Measurements from ENCODE around the gene RCC2.

The RCC2 gene

GRCh38 chr1:17441265-17441992, 2.0 kb upstream of the RCC2 start:
- no peak for TF ChIP-seq POU6F1 (CRISPR knock-in tag; IDR thresholded peaks at IDR 0.05; ENCODE audit: borderline replicate concordance, low read depth)
- no peak for ATAC-seq

DNA sequence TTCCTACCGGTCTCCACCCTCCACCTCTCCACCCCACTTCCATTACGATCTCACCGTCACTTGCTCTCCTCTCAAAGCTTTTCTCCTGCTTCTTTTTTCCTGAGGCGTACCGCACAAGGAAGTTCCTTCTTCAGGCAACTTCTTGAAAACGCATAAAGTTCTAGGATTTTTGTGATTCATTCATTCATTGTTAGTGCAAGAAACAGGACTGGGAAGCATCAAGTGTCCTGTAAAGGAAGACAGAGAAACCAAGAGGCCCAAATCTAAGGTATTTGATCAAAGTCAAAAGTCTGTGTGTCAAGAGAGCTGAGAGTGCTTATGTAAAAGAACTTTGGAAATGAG, 1.3 kb upstream of the RCC2 start:
- no peak for TF ChIP-seq SNAI2 (CRISPR knock-in tag; IDR thresholded peaks at IDR 0.05)
- TF ChIP-seq ISL1 (CRISPR knock-in tag; IDR thresholded peaks at IDR 0.05): no peak
- TF ChIP-seq ZC3H10 (CRISPR knock-in tag; IDR thresholded peaks at IDR 0.05): no peak
- 0 out of 2 replicates have a peak, but pooled peaks have one; percentile 37 for TF ChIP-seq PPARA (CRISPR knock-in tag; IDR thresholded peaks at IDR 0.05; ENCODE audit: borderline replicate concordance)
- TF ChIP-seq, protein P1, sequence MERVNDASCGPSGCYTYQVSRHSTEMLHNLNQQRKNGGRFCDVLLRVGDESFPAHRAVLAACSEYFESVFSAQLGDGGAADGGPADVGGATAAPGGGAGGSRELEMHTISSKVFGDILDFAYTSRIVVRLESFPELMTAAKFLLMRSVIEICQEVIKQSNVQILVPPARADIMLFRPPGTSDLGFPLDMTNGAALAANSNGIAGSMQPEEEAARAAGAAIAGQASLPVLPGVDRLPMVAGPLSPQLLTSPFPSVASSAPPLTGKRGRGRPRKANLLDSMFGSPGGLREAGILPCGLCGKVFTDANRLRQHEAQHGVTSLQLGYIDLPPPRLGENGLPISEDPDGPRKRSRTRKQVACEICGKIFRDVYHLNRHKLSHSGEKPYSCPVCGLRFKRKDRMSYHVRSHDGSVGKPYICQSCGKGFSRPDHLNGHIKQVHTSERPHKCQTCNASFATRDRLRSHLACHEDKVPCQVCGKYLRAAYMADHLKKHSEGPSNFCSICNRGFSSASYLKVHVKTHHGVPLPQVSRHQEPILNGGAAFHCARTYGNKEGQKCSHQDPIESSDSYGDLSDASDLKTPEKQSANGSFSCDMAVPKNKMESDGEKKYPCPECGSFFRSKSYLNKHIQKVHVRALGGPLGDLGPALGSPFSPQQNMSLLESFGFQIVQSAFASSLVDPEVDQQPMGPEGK (CRISPR knock-in tag; IDR thresholded peaks at IDR 0.05; ENCODE audit: borderline replicate concordance): no peak
- no peak for TF ChIP-seq CSDC2 (CRISPR knock-in tag; IDR thresholded peaks at IDR 0.05)
- no peak for TF ChIP-seq ESRRG (CRISPR knock-in tag; IDR thresholded peaks at IDR 0.05)
- ATAC-seq: no peak

- no peak for ATAC-seq
- TF ChIP-seq ZNF70 (CRISPR knock-in tag; IDR thresholded peaks at IDR 0.05) (no peak), GLIS3 (CRISPR knock-in tag; IDR thresholded peaks at IDR 0.05) (no peak)
These were observed 773 bp upstream of the RCC2 start for GRCh38 chr1:17440074-17440826.

DNA sequence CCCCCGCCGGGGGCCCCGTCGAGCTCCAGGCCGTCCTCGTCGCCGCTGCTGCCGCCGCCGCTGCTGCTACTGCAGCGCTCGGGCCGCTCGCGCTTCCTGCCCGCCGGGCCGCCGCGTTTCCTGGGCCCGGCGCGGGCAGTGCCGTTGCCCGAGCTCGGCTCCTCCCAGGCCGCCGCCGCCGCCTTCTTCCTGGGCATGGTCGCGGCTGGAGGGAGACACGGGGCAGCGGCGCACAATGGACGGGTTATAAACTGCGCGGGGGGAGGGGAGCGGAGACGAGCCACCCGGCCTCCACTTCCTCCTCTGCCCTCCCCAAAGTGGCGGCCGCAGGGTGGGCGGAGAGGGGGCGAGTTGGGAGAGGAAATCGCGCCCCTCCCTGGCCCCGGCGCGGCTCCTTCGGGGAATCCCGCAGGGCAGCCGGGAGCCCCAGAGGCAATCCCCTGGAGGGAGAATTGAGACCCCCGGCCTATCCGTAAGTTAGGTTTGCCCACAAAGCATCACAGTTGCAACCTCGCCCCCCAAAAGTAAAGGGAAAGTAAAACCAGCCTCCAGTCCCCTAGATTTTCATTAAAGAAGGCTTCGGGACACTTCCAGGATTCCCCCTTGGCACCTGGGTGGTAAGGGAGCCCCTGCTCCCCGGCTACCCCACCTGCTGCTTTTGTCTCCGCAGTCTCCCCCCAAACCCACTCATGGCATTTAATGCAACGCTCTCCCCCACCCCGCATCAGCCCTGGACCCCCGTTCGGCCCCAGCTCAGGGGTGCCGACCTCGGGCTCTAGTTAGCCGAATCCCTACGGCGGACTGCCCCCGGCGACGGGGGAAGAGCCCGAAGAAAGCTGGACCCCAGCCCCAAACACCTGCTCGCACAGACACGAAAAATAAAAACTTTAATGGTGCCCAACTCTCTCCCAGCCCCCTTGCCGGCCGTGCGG, 893 bp downstream of the RCC2 start:
- TF ChIP-seq, protein P1 (CRISPR knock-in tag; IDR thresholded peaks at IDR 0.05; ENCODE audit: borderline replicate concordance): peak; percentile 58; the same call in 1 of the 2 replicates
- no peak for TF ChIP-seq ZC3H10 (CRISPR knock-in tag; IDR thresholded peaks at IDR 0.05)
- peak; percentile 47 for ATAC-seq

DNA sequence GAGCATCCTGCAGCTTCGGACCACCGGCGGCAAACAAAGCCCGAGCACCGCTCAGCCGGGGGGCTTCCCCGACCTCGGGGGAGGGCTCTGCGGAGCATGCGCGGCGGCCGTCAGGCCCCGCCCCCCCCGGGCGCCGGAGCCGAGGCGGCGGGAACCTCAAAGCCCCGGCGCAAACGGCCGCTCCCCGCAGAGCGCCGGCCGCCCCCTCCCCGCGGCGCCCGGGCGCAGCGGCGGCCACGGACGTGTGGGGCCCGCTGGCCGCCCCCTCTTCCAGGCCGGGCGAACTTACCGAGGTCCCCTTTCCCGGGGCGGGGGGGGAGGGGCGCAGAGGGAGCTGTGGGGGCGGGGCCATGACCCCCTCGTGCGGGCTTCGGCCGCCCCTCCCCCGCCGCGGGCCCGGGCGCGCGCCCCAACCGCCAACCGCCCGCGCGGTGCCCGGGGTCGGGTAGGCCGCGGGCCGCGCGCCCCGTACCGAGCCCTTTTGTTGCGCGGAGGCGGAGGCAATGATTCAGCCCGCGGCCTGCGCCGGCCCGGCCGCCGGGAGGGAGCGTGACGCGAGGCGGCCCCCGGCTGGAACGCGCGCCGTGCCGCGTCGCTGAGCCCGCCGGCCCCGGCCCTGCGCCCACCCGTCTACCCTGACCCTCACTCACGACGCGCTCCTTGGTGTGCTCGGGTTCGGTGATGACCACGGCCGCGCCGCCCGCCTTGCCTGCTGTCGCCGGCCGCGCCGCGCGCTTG, 1.7 kb downstream of the RCC2 start:
- peak; percentile 15; the same call in 2 of the 3 replicates for ATAC-seq
- no peak for TF ChIP-seq GLIS3 (CRISPR knock-in tag; IDR thresholded peaks at IDR 0.05)
- no peak for TF ChIP-seq RARB (CRISPR knock-in tag; IDR thresholded peaks at IDR 0.05)
- no peak for TF ChIP-seq TCF4 (CRISPR knock-in tag; IDR thresholded peaks at IDR 0.05; ENCODE audit: borderline replicate concordance)
- TF ChIP-seq TSHZ2 (CRISPR knock-in tag; IDR thresholded peaks at IDR 0.05): no peak
- no peak for TF ChIP-seq ISL1 (CRISPR knock-in tag; IDR thresholded peaks at IDR 0.05)
- TF ChIP-seq ZFP30 (CRISPR knock-in tag; IDR thresholded peaks at IDR 0.05): no peak
- TF ChIP-seq ZFP3 (CRISPR knock-in tag; IDR thresholded peaks at IDR 0.05): no peak
- no peak for TF ChIP-seq ZNF8 (CRISPR knock-in tag; IDR thresholded peaks at IDR 0.05)
- TF ChIP-seq PPARA (CRISPR knock-in tag; IDR thresholded peaks at IDR 0.05; ENCODE audit: borderline replicate concordance): no peak
- TF ChIP-seq BACH2 (CRISPR knock-in tag; IDR thresholded peaks at IDR 0.05; ENCODE audit: borderline replicate concordance): no peak
- TF ChIP-seq ARNTL (CRISPR knock-in tag; IDR thresholded peaks at IDR 0.05; ENCODE audit: borderline replicate concordance, low read depth): no peak
- no peak for TF ChIP-seq ZNF565 (CRISPR knock-in tag; conservative IDR thresholded peaks at IDR 0.05; ENCODE audit: low read depth)
- TF ChIP-seq POU6F1 (CRISPR knock-in tag; IDR thresholded peaks at IDR 0.05; ENCODE audit: borderline replicate concordance, low read depth): no peak
- no peak for TF ChIP-seq OSR1 (CRISPR knock-in tag; IDR thresholded peaks at IDR 0.05)
- no peak for TF ChIP-seq ESRRG (CRISPR knock-in tag; IDR thresholded peaks at IDR 0.05)
- no peak for TF ChIP-seq ZC3H10 (CRISPR knock-in tag; IDR thresholded peaks at IDR 0.05)
